Caco-2 (cell line): ENCODE results near the gene NOP14. TPM values are rescaled to one million over a fixed set of nuclear protein-coding genes. Genes with fewer than 3 reads are reported as not detected.

Experiments used
- BruUV-seq: library from RNA; stranded (reverse); fragments of 400-500 nt; replicated peaks from 2 replicates; lab custom pipeline; 2021; lab: Mats Ljungman, UMichigan
- CTCF ChIA-PET: fragments of 300-600 bp; sonication (Branson Sonifier 250); formaldehyde crosslinking; loops from one replicate; lab custom pipeline; 2022; ENCODE audit warnings: antibody characterized with exemption; lab: Charles Lee
- POLR2A ChIA-PET: fragments of 300-600 bp; sonication (Branson Sonifier 250); formaldehyde crosslinking; loops from one replicate; lab custom pipeline; 2022; ENCODE audit warnings: antibody characterized with exemption; lab: Charles Lee
- DNase-seq, 2 experiments: peaks; one replicate each; pipeline versions ENCODE4 v3.0.0 to v3.0.0-alpha.2; 2020 to 2022
- H3K27me3 ChIP-seq: replicated peaks from 2 replicates; pipeline ENCODE4 v1.6.0; 2011; ENCODE audit warnings: low read length; ENCODE audit not compliant: control insufficient read depth, insufficient read depth
- H3K36me3 ChIP-seq: 2 replicates; pipeline ENCODE4 v1.5.1; 2011; ENCODE audit warnings: low read length; ENCODE audit not compliant: control insufficient read depth, insufficient read depth
- H3K4me1 ChIP-seq: fragments of 250-450 bp; sonication (Bioruptor Pico); 2 replicates; pipeline ENCODE4 v1.5.1; 2020; ENCODE audit warnings: mild to moderate bottlenecking
- H3K4me3 ChIP-seq: 2 replicates; pipeline ENCODE4 v1.5.1; 2011; ENCODE audit warnings: low read depth, mild to moderate bottlenecking, control low read depth, low read length
- H3K9me3 ChIP-seq: fragments of 250-450 bp; sonication (Bioruptor Pico); 2 replicates; pipeline ENCODE4 v1.5.1; 2020; ENCODE audit warnings: mild to moderate bottlenecking, moderate library complexity
- H3K27ac Mint-ChIP-seq: one replicate; pipeline ENCODE4 v1.8.0; 2022; ENCODE audit warnings: mixed read lengths; ENCODE audit not compliant: unreplicated experiment
- H3K27me3 Mint-ChIP-seq: one replicate; pipeline ENCODE4 v1.8.0; 2022; ENCODE audit warnings: mixed read lengths; ENCODE audit not compliant: insufficient read depth, unreplicated experiment
- H3K36me3 Mint-ChIP-seq: one replicate; pipeline ENCODE4 v1.8.0; 2022; ENCODE audit warnings: mild to moderate bottlenecking, mixed read lengths; ENCODE audit not compliant: insufficient read depth, unreplicated experiment
- H3K4me1 Mint-ChIP-seq: one replicate; pipeline ENCODE4 v1.8.0; 2022; ENCODE audit warnings: low read depth, mixed read lengths; ENCODE audit not compliant: unreplicated experiment
- H3K4me3 Mint-ChIP-seq: one replicate; pipeline ENCODE4 v1.8.0; 2022; ENCODE audit warnings: mild to moderate bottlenecking, moderate library complexity, mixed read lengths; ENCODE audit not compliant: unreplicated experiment
- H3K9me3 Mint-ChIP-seq: one replicate; pipeline ENCODE4 v1.8.0; 2022; ENCODE audit warnings: mixed read lengths; ENCODE audit not compliant: unreplicated experiment
- CTCF ChIP-seq, 2 experiments: fragments of 200-600 bp in 1 of 2; IDR thresholded peaks; 1 replicate in 1 of 2; 2 replicates in 1 of 2; pipeline versions ENCODE4 v1.5.1 to v1.8.0; 2011 to 2022; ENCODE audit warnings: antibody characterized with exemption in 1 of 2, control low read depth in 1 of 2, inconsistent platforms in 1 of 2, low read depth in 1 of 2, low read length in 1 of 2, mild to moderate bottlenecking in 1 of 2, moderate library complexity in 1 of 2; ENCODE audit not compliant: insufficient read depth in 1 of 2, severe bottlenecking in 1 of 2, unreplicated experiment in 1 of 2
- intact Hi-C: fragments of 100-400 bp; cut with micrococcal nuclease; formaldehyde crosslinking; loops from one replicate; pipeline ENCODE4 v1.10.0; 2022; ENCODE audit not compliant: unreplicated experiment
- total RNA-seq: library from RNA; stranded (reverse); gene quantifications from 2 replicates; pipeline ENCODE4 v1.2.3, GENCODE V29; 2022

Gene NOP14
- total RNA-seq, 1 experiment from 2014 or later = 55.2 TPM

GRCh38 chr4:3010998-3011397 lies 47.8 kb upstream of the NOP14 start:
- Histone ChIP-seq H3K4me1 (peaks cover 7% of the 10 kb centered on the region; the same call in 1 of the 2 replicates), H3K4me3 (no peak overlapping the region), H3K27me3 (no peaks in the 10 kb centered on the region), H3K9me3 (no peaks in the 10 kb centered on the region), H3K36me3 (no peaks in the 10 kb centered on the region)
- no peak for TF ChIP-seq CTCF (IDR thresholded peaks at IDR 0.05; ENCODE audit: insufficient read depth in 1 of 2, low read depth in 1 of 2, low read length in 1 of 2, severe bottlenecking in 1 of 2, unreplicated experiment in 1 of 2)
- ChIA-PET POLR2A (no interaction called here), CTCF (interaction anchor here (1.2 kb wide), 1 partner anchor 47 kb away, joined by 3 read pairs; no protein-coding TSS in a partner anchor)
- intact Hi-C loops = no loop called here
- H3K36me3 Mint-ChIP-seq = no peaks in the 10 kb centered on the region
- H3K9me3 Mint-ChIP-seq = no peaks in the 10 kb centered on the region
- H3K27ac Mint-ChIP-seq = no peak overlapping the region
- DNase-seq = no peak
- peaks cover 9% of the 10 kb centered on the region for H3K4me1 Mint-ChIP-seq
- BruUV-seq = no TSS peak
- H3K4me3 Mint-ChIP-seq = no peak overlapping the region
- no peaks in the 10 kb centered on the region for H3K27me3 Mint-ChIP-seq

GRCh38 chr4:3010577-3010976 lies 47.4 kb upstream of the NOP14 start:
- TF ChIP-seq CTCF (IDR thresholded peaks at IDR 0.05; ENCODE audit: insufficient read depth in 1 of 2, low read depth in 1 of 2, low read length in 1 of 2, severe bottlenecking in 1 of 2, unreplicated experiment in 1 of 2) = no peak
- Histone ChIP-seq H3K36me3 (no peaks in the 10 kb centered on the region), H3K27me3 (no peaks in the 10 kb centered on the region), H3K4me3 (no peak overlapping the region), H3K9me3 (no peaks in the 10 kb centered on the region), H3K4me1 (peaks cover 7% of the 10 kb centered on the region; the same call in 1 of the 2 replicates)
- intact Hi-C loops = no loop called here
- DNase-seq = no peak
- ChIA-PET POLR2A (no interaction called here), CTCF (interaction anchor here (1.2 kb wide), 1 partner anchor 47 kb away, joined by 3 read pairs; no protein-coding TSS in a partner anchor)
- no TSS peak for BruUV-seq
- Mint-ChIP-seq H3K9me3 (no peaks in the 10 kb centered on the region), H3K27me3 (no peaks in the 10 kb centered on the region), H3K27ac (no peak overlapping the region), H3K4me1 (peaks cover 9% of the 10 kb centered on the region), H3K4me3 (no peak overlapping the region), H3K36me3 (no peaks in the 10 kb centered on the region)

GRCh38 chr4:3009422-3009821 lies 46.2 kb upstream of the NOP14 start:
- POLR2A ChIA-PET = no interaction called here
- Histone ChIP-seq H3K4me1 (peaks cover 7% of the 10 kb centered on the region; the same call in 1 of the 2 replicates), H3K27me3 (no peaks in the 10 kb centered on the region), H3K9me3 (no peaks in the 10 kb centered on the region), H3K4me3 (no peak overlapping the region), H3K36me3 (no peaks in the 10 kb centered on the region)
- TF ChIP-seq CTCF (IDR thresholded peaks at IDR 0.05; ENCODE audit: insufficient read depth in 1 of 2, low read depth in 1 of 2, low read length in 1 of 2, severe bottlenecking in 1 of 2, unreplicated experiment in 1 of 2) = peak in 1 of 2 experiments; percentile 37
- DNase-seq = peak in 1 of 2 experiments; percentile 24
- intact Hi-C loops = no loop called here
- H3K27ac Mint-ChIP-seq = no peak overlapping the region
- H3K4me1 Mint-ChIP-seq = peaks cover 9% of the 10 kb centered on the region
- no peaks in the 10 kb centered on the region for H3K9me3 Mint-ChIP-seq
- no TSS peak for BruUV-seq
- H3K27me3 Mint-ChIP-seq = no peaks in the 10 kb centered on the region
- CTCF ChIA-PET = interaction anchor here (0.6 to 1.2 kb wide), 6 partner anchors 19 to 1250 kb away, joined by 3 to 5 read pairs (median 3); no protein-coding TSS in a partner anchor
- no peaks in the 10 kb centered on the region for H3K36me3 Mint-ChIP-seq
- H3K4me3 Mint-ChIP-seq = no peak overlapping the region
